Thoracic aorta (tissue), 2 donors: ENCODE data around the gene DMGDH. TPM values are rescaled to one million over a fixed set of nuclear protein-coding genes. Genes with fewer than 3 reads are reported as not detected.

Experiments
- ATAC-seq: fragments of 150-250 bp; one replicate; pipeline ENCODE4 v1.8.0; 2017; ENCODE audit warnings: low read depth; ENCODE audit not compliant: insufficient number of reproducible peaks, low FRiP score
- DNase-seq: peaks from one replicate; pipeline ENCODE4 v3.0.0-alpha.2; 2020; ENCODE audit warnings: low spot score
- H3K27ac ChIP-seq, 2 donors: fragments of 200-600 bp; sonication (generic); 1 replicate in 1 of 2; 2 replicates in 1 of 2; pipeline ENCODE4 v1.5.1; 2016; ENCODE audit warnings: mild to moderate bottlenecking in 2 of 2, moderate library complexity in 2 of 2
- H3K27me3 ChIP-seq: fragments of 200-600 bp; sonication (generic); replicated peaks from 2 replicates; pipeline ENCODE4 v1.6.0; 2016; ENCODE audit warnings: mild to moderate bottlenecking; ENCODE audit not compliant: insufficient read depth
- H3K36me3 ChIP-seq: fragments of 200-600 bp; sonication (generic); one replicate; pipeline ENCODE4 v1.5.1; 2016
- H3K4me1 ChIP-seq, 2 donors: fragments of 200-600 bp; sonication (generic); 1 replicate in 1 of 2; 2 replicates in 1 of 2; pipeline versions ENCODE4 v1.5.1 to v1.6.0; 2016; ENCODE audit warnings: low read depth in 2 of 2, mild to moderate bottlenecking in 1 of 2; ENCODE audit not compliant: control insufficient read depth in 1 of 2
- H3K4me3 ChIP-seq: fragments of 200-600 bp; sonication (generic); 2 replicates; pipeline ENCODE4 v1.5.1; 2016; ENCODE audit warnings: mild to moderate bottlenecking
- H3K9me3 ChIP-seq: fragments of 200-600 bp; sonication (generic); 2 replicates; pipeline ENCODE4 v1.5.1; 2016
- total RNA-seq, 2 donors: library from RNA; depleted of rRNA; stranded (reverse); fragments of >200 nt; gene quantifications; one replicate each; pipeline versions ENCODE4 v1.1.0 to v1.2.3, GENCODE V29; 2016
- TF ChIP-seq, protein P1 (sequence below): fragments of 200-600 bp; sonication (generic); IDR thresholded peaks from one replicate; pipeline ENCODE4 v1.5.1; 2019; ENCODE audit warnings: antibody characterized with exemption

The DMGDH gene
- under 1 TPM; 0.85 to 0.95 TPM for total RNA-seq

DNA sequence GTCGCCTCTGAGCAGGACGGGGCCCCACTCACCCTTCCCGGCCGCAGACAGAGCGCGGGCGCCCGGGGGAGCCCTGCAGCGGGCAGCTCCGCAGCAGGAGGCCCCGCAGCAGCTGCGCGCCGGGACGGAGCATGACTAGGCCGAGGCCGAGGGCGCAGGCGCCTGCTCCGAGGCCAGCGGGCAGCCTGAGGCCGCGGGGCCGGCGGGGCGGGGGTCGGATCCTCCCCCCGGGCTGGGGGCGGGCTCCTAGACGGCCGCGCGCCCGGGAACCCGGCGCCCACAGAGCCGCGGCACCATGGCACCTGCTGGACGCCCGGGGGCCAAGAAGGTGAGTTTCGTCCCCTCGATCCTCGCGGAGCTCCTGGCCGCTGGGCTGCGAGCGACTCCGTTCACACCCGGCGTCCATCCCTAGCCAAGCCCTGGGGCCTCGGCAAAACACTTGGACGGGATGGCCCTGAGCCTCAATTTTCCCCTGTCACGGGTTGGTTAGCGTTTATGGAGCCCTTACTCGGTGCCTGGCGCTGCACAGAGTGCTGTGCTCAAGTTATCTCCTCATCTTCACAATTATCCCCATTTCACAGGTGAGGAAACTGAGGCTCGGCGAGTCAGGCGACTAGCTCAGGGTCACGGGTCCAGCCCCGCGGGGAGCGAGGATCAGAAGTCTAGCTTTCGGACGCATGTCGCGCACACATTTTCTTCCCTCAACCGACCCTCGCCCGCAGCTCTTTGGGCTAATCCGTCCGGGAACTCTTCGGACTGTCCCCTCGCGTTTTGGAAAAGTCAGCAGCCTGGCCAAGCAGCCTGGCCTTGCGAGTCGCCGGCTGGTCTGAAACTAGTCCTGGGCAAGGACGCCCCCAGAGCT lies at the start of gene DMGDH, which contains the start of gene BHMT2:
Gene DMGDH, minus strand, starts transcription at position 187 of the 862 bp plus-strand sequence. Its CDS starts 54 bp downstream, at position 133.
Gene BHMT2, plus strand, starts transcription at position 280 of the 862 bp plus-strand sequence. Its CDS starts 16 bp downstream, at position 296.
- Histone ChIP-seq H3K27me3 (no peaks in the 10 kb centered on the region), H3K4me3 (peak within 1 kb of the TSS; percentile 73), H3K27ac (peak within 1 kb of the TSS; percentile 44 to 54), H3K36me3 (no peaks in the 10 kb centered on the region), H3K9me3 (no peaks in the 10 kb centered on the region), H3K4me1 (peaks cover 0 to 10% of the 10 kb centered on the region in 2 donors)
- TF ChIP-seq, protein P1, sequence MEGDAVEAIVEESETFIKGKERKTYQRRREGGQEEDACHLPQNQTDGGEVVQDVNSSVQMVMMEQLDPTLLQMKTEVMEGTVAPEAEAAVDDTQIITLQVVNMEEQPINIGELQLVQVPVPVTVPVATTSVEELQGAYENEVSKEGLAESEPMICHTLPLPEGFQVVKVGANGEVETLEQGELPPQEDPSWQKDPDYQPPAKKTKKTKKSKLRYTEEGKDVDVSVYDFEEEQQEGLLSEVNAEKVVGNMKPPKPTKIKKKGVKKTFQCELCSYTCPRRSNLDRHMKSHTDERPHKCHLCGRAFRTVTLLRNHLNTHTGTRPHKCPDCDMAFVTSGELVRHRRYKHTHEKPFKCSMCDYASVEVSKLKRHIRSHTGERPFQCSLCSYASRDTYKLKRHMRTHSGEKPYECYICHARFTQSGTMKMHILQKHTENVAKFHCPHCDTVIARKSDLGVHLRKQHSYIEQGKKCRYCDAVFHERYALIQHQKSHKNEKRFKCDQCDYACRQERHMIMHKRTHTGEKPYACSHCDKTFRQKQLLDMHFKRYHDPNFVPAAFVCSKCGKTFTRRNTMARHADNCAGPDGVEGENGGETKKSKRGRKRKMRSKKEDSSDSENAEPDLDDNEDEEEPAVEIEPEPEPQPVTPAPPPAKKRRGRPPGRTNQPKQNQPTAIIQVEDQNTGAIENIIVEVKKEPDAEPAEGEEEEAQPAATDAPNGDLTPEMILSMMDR: no peak
- ATAC-seq (no peak), DNase-seq (no peak)

- H3K4me1 ChIP-seq: peaks cover 4 to 17% of the 10 kb centered on the region in 2 donors
- ATAC-seq (no peak), DNase-seq (no peak)
- no peaks in the 10 kb centered on the region for H3K36me3 ChIP-seq
- H3K27me3 ChIP-seq: peaks cover 8% of the 10 kb centered on the region
- H3K9me3 ChIP-seq: no peaks in the 10 kb centered on the region
- H3K4me3 ChIP-seq: no peak overlapping the region
- no peak overlapping the region for H3K27ac ChIP-seq
- TF ChIP-seq, protein P1: no peak
These were observed 43.2 kb upstream of the DMGDH start for GRCh38 chr5:79112703-79113058.

GRCh38 chr5:79111960-79112702 lies 42.7 kb upstream of the DMGDH start:
- H3K27me3 ChIP-seq: peaks cover 8% of the 10 kb centered on the region
- TF ChIP-seq, protein P1: no peak
- H3K9me3 ChIP-seq: no peaks in the 10 kb centered on the region
- no peak overlapping the region for H3K4me3 ChIP-seq
- DNase-seq: no peak
- H3K4me1 ChIP-seq: peaks cover 9 to 22% of the 10 kb centered on the region in 2 donors
- ATAC-seq: no peak
- no peaks in the 10 kb centered on the region for H3K36me3 ChIP-seq
- no peak overlapping the region for H3K27ac ChIP-seq

DNA sequence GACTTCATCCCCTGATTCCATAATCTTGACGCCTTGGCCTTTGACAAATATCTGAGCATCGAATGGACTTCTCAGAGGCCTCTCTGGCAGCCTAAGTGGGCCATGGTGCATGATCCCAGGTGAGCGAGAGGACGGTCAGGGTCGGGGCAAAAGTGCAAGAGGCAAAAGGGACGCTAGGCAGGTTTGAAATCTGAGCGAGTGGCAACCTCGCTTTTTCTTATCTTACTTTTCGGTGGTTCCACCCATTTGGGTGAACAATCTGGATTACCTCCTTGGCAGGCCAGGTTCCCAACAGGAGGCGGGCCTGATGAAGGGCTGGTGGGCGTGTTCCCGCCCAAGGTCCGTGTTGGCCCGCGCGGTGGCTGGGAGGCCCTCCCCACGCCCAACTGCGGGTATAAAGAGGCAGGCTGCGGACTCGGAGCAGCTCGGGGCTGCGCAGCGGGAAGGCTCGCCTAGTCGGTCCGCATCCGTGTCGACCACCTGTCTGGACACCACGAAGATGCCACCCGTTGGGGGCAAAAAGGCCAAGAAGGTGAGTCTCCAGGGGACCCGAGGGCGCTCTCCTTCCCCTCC lies 42.0 kb upstream of the DMGDH start, which contains the start of gene BHMT:
Gene BHMT, plus strand, starts transcription at position 423 of the 573 bp plus-strand sequence. Its CDS starts 77 bp downstream, at position 500.
- Histone ChIP-seq H3K36me3 (no peaks in the 10 kb centered on the region), H3K9me3 (no peaks in the 10 kb centered on the region), H3K27me3 (peaks cover 8% of the 10 kb centered on the region), H3K27ac (no peak within 1 kb of the TSS), H3K4me3 (no peak within 1 kb of the TSS), H3K4me1 (peaks cover 9 to 23% of the 10 kb centered on the region in 2 donors)
- ATAC-seq: no peak
- DNase-seq: no peak
- TF ChIP-seq, protein P1: no peak
